GM18511 (cell line): ENCODE data around the gene PCDH1.

ENCODE experiments used
- ATAC-seq: cut with Tn5 transposase; IDR thresholded peaks from one replicate; pipeline ENCODE4 v1.9.1; 2021; ENCODE audit warnings: mild to moderate bottlenecking, moderate library complexity; ENCODE audit not compliant: unreplicated experiment

PCDH1 gene

DNA sequence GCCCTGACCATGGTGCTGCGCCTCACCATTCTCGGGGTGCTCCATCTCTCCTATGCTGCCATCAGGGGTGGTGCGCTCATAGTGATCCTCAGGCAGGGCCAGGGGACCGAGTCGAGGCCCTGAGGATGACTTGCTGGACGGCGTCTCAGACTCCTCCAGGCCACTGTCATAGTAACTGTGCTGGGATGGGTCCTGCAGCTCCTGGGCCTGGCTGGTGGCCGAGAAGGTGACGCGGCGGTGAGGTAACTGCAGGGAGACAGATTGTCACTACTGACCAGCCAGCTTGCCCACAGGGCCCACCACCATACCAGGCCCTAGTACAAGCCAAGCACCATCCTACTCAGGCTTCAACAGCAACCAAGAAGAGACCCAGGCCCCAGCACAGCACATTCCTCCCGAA, 21.0 kb downstream of the PCDH1 start:
- no peak for ATAC-seq

DNA sequence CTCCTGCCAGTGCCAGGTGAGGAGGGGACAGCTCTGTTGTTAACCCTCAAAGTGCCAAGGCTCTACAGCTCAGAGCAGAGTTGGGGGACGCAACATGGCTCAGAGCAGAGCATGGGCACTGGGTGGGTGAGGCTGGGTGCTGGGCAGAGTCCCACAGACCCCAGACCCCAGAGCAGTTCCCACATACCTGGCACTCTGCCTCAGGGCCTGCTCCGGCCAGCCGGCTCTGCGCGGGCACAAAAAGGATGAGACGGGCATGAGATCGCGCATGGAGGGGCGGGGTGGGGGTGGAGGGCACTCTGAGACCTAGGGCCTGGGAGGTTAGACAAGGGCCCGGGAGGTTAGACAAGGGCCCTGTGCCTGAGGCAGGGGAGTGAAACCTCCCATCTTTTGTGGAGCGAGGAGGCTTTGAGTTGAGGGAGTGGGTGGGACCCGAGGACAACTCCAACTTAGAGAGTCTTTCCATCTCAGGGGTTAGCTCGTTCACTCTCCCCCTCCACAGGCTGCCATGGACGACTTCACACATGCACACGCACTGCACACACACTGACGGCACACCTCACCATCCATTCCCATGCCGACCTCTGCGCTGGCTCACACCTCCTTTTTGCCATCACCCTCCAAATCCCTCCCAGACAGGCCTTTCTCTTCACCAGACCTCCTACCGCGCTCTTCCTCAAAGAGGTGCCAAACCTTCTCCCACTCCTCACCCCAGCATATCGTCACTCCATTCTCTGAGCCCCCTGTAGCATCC, 22.0 kb downstream of the PCDH1 start:
- no peak for ATAC-seq

DNA sequence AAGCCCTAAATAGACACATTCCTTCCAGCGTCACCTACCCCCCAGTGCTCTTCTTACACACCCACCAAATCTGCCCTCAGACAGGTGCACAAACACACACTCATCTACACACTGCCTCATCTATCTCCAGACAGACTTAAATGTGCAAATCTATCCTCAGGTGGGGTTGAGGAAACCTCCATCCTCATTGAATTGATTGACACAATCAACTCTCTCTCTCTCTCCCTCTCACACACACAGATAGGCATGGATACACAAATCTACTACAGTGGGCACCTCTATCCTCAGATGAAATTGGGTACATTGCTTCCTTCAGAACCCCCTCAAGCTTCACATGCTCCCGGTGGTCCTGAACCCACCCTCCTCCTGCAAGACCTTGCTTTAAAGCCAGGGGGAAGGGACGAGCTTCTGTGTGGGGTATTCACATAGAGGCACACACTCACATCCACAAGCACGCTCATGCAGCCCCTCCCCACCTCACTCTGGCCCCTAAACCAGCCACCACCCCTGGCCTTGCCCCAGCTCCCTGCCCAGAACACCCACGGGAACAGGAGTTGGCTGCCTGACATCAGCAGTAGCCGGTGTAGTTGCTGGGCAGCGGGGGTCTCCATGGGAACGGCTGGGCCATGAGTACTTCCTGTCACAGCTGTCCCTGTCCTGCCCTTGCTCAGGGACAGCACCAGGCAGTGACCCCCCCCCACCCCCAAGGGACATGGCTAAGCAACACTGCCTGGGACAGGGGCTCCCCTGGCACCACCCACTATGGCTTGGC, 22.8 kb downstream of the PCDH1 start:
- no peak for ATAC-seq

GRCh38 chr5:141853895-141854626, 24.1 kb downstream of the PCDH1 start:
- no peak for ATAC-seq

DNA sequence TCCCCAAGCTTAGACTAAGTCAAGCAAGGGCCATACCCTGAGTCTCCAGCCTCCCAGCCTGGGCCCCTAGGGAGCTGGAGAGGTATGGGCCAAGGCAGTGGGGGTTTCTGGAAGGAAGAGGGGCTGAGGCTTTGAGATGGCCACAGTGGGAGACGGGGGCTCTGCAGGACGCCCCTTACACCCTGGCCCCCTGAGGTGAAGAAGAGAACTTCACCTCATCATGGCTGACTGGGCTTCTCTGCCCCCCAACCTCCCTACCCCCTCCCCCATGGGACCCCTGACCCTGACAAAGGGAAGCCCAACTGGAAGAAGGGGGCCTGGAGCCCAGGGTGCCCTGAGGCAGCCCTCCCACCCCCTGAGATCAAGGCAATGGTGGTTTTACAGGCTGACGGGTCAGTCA, 25.8 kb downstream of the PCDH1 start:
- no peak for ATAC-seq

GRCh38 chr5:141851195-141851874, 26.9 kb downstream of the PCDH1 start:
- ATAC-seq, result no peak

GRCh38 chr5:141850786-141851185, 27.4 kb downstream of the PCDH1 start:
- ATAC-seq, result no peak

- ATAC-seq, result peak; percentile 26
Measured at GRCh38 chr5:141850244-141850768, 27.9 kb downstream of the PCDH1 start.

GRCh38 chr5:141849415-141850243, 28.6 kb downstream of the PCDH1 start:
- peak; percentile 77 for ATAC-seq

DNA sequence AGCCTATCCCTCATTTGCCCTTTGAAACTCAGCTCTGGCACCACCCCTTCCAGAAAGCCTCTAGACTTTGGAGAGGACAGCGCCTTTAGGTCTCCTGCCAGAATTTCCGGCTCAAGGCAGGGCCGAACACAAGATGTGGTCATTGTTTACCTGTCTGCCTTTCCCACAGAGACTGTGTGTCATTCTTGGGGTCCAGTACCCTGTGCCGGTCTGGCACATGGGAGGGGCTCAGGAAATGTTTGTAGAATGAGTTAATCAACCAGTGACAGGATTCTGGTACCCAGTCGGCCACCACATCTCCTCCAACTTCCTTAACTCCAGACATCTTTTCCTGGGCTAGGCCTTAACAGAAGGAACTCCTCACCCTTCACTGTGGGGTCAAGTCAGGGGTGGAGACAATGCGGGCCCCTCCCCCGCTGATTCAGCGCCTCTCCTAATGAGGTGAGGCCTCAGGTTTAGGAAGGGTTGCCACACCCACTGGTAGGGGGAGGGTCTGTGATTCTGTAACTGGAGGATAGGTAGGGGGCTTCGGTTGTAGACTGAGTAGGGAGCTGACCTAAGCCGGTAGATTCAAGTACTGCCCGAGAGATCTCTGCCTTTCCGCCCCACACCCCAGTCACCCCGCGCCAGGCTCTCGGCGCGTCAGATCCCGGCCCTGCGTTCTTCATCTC, 29.3 kb downstream of the PCDH1 start:
- peak; percentile 33 for ATAC-seq

GRCh38 chr5:141846031-141846430, 32.2 kb downstream of the PCDH1 start:
- no peak for ATAC-seq

GRCh38 chr5:141845371-141845851, 32.8 kb downstream of the PCDH1 start:
- ATAC-seq, result no peak

DNA sequence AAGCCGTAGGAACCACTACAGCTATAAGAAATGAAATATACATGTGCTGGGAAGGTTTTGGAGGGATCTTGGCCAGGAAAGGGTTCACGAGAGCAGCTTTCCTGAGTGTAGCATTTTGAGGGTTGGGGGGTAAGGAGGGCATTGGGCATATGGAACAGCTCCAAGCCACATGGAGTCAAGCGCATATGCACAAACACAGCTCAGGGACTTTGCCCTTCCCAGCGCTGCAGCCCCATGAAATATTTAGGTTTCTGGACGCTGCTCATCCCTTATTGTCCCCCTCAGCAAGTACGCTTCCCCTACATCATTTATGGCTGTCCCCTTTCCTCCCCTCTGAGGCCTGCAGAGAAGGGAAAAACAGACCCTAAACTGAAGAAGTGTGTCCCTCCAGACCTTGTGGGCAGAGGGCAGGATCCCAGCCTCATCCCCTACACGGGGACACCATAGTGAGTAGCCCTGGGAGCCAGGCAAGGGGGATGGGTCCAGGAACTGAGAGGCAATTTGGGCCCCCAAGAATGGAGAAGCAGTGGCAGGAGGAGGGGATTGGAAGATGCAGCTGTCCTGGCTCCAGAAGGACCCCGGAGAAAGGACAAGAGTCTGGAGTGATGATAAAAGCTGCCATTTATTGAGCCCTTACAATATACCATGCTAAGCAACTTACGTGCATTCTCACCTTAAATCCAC, 33.7 kb downstream of the PCDH1 start:
- no peak for ATAC-seq

- ATAC-seq, result no peak
Measured at GRCh38 chr5:141843156-141843927, 34.9 kb downstream of the PCDH1 start.

GRCh38 chr5:141841378-141842180, 36.6 kb downstream of the PCDH1 start:
- ATAC-seq, result no peak

GRCh38 chr5:141840826-141841360, 37.3 kb downstream of the PCDH1 start:
- ATAC-seq, result no peak

GRCh38 chr5:141840280-141840812, 37.9 kb downstream of the PCDH1 start:
- ATAC-seq, result no peak
